SK-N-SH treated with all-trans-retinoic acid at 6 μM for 48 hours (cell line): ENCODE results near the gene NFYC.
A peak's percentile ranks its signal among the peaks of the same experiment; 100 is the strongest.

ENCODE experiments used
- ATAC-seq: fragments of 200-7000 bp; cut with Tn5 transposase; 3 replicates; pipeline ENCODE4 v1.9.1; 2020; ENCODE audit warnings: mild to moderate bottlenecking, moderate library complexity
- ARNTL ChIP-seq: fragments of 450-650 bp; formaldehyde crosslinking; IDR thresholded peaks from 2 replicates; pipeline ENCODE4 v1.5.0; 2020; ENCODE audit warnings: low read depth, mild to moderate bottlenecking, moderate library complexity, borderline replicate concordance
- BACH2 ChIP-seq: fragments of 250-450 bp; sonication (Bioruptor Pico); IDR thresholded peaks from 2 replicates; pipeline ENCODE4 v1.9.0; 2021; ENCODE audit warnings: mild to moderate bottlenecking, borderline replicate concordance
- ESRRG ChIP-seq: fragments of 250-450 bp; sonication (Bioruptor Pico); IDR thresholded peaks from 2 replicates; pipeline ENCODE4 v1.6.1; 2021; ENCODE audit warnings: mild to moderate bottlenecking
- GLIS3 ChIP-seq: fragments of 250-450 bp; sonication (Bioruptor Pico); IDR thresholded peaks from 2 replicates; pipeline ENCODE4 v1.5.0; 2020; ENCODE audit warnings: mild to moderate bottlenecking, moderate library complexity
- ISL1 ChIP-seq: fragments of 250-450 bp; sonication (Bioruptor Pico); IDR thresholded peaks from 2 replicates; pipeline ENCODE4 v2.1.2; 2022; ENCODE audit warnings: mild to moderate bottlenecking, moderate library complexity
- RARB ChIP-seq: fragments of 250-450 bp; sonication (Bioruptor Pico); IDR thresholded peaks from 2 replicates; pipeline ENCODE4 v1.8.0; 2021; ENCODE audit warnings: mild to moderate bottlenecking, moderate library complexity
- TCF4 ChIP-seq: fragments of 250-450 bp; sonication (Bioruptor Pico); IDR thresholded peaks from 2 replicates; pipeline ENCODE4 v1.8.0; 2021; ENCODE audit warnings: mild to moderate bottlenecking, moderate library complexity, borderline replicate concordance
- TOX ChIP-seq: fragments of 250-450 bp; sonication (Bioruptor Pico); IDR thresholded peaks from 2 replicates; pipeline ENCODE4 v1.8.0; 2021; ENCODE audit warnings: mild to moderate bottlenecking, moderate library complexity, borderline replicate concordance
- ZFP3 ChIP-seq: fragments of 250-450 bp; sonication (Bioruptor Pico); IDR thresholded peaks from 2 replicates; pipeline ENCODE4 v1.5.0; 2020; ENCODE audit warnings: mild to moderate bottlenecking, moderate library complexity
- ZNF565 ChIP-seq: fragments of 450-650 bp; formaldehyde crosslinking; conservative IDR thresholded peaks from 2 replicates; pipeline ENCODE4 v1.5.0; 2020; ENCODE audit warnings: low read depth, mild to moderate bottlenecking, moderate library complexity
- ZNF8 ChIP-seq: fragments of 450-650 bp; formaldehyde crosslinking; IDR thresholded peaks from 2 replicates; pipeline ENCODE4 v1.5.0; 2020; ENCODE audit warnings: mild to moderate bottlenecking, moderate library complexity
- TF ChIP-seq, protein P1 (sequence below): fragments of 250-450 bp; sonication (Bioruptor Pico); IDR thresholded peaks from 2 replicates; pipeline ENCODE4 v1.5.0; 2020; ENCODE audit warnings: mild to moderate bottlenecking, moderate library complexity
- TF ChIP-seq, protein P2 (sequence below): fragments of 250-450 bp; sonication (Bioruptor Pico); IDR thresholded peaks from 2 replicates; pipeline ENCODE4 v1.8.0; 2020; ENCODE audit warnings: mild to moderate bottlenecking, moderate library complexity, borderline replicate concordance
- TF ChIP-seq, protein P3 (sequence below): fragments of 250-450 bp; sonication (Bioruptor Pico); IDR thresholded peaks from 2 replicates; pipeline ENCODE4 v1.8.0; 2021; ENCODE audit warnings: low read depth, mild to moderate bottlenecking, moderate library complexity, borderline replicate concordance
- TF ChIP-seq, protein P4 (sequence below): fragments of 250-450 bp; sonication (Bioruptor Pico); IDR thresholded peaks from 2 replicates; pipeline ENCODE4 v1.5.1; 2020; ENCODE audit warnings: low read depth, mild to moderate bottlenecking, moderate library complexity
- TF ChIP-seq, protein P5 (sequence below): fragments of 250-450 bp; sonication (Bioruptor Pico); IDR thresholded peaks from 2 replicates; pipeline ENCODE4 v1.5.1; 2021; ENCODE audit warnings: mild to moderate bottlenecking, moderate library complexity

NFYC gene

DNA sequence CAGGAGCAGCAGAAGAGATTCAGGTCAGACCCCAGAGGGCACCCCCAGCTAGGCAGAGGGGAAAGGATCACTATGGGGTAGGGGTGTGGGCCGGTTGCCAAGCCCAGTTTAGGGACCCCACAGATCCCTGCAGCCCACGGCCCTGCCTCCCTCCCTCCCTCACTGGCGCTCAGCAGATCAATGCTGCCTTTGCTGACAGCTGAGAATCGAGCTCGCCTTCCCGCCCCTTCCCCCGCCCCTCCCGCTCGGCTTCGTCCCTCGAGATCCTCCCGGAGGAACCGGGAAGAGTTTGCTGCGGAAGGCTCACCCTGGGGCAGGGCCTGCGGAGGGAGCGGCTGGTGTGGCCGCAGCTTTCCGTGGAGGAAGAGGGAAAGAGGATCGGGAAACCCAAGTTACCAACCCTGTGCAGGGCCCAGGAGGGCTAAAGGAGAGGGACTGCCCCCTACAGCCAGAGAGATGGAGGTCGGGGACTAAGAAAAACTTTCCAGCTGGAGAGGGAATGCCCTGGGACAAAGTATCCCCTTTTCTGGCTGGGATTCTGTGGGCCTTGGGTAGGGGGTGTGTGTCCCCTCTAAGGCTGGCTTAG is 91.0 kb downstream of the NFYC start:
- no peak; the same call in 2 of the 3 replicates for ATAC-seq
- no peak for TF ChIP-seq TOX (CRISPR knock-in tag)
- TF ChIP-seq ARNTL (CRISPR knock-in tag): no peak
- TF ChIP-seq ISL1: no peak
- TF ChIP-seq ESRRG (CRISPR knock-in tag): no peak
- TF ChIP-seq, protein P1, sequence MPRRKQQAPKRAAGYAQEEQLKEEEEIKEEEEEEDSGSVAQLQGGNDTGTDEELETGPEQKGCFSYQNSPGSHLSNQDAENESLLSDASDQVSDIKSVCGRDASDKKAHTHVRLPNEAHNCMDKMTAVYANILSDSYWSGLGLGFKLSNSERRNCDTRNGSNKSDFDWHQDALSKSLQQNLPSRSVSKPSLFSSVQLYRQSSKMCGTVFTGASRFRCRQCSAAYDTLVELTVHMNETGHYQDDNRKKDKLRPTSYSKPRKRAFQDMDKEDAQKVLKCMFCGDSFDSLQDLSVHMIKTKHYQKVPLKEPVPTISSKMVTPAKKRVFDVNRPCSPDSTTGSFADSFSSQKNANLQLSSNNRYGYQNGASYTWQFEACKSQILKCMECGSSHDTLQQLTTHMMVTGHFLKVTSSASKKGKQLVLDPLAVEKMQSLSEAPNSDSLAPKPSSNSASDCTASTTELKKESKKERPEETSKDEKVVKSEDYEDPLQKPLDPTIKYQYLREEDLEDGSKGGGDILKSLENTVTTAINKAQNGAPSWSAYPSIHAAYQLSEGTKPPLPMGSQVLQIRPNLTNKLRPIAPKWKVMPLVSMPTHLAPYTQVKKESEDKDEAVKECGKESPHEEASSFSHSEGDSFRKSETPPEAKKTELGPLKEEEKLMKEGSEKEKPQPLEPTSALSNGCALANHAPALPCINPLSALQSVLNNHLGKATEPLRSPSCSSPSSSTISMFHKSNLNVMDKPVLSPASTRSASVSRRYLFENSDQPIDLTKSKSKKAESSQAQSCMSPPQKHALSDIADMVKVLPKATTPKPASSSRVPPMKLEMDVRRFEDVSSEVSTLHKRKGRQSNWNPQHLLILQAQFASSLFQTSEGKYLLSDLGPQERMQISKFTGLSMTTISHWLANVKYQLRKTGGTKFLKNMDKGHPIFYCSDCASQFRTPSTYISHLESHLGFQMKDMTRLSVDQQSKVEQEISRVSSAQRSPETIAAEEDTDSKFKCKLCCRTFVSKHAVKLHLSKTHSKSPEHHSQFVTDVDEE (CRISPR knock-in tag): no peak
- TF ChIP-seq GLIS3 (CRISPR knock-in tag): no peak
- TF ChIP-seq, protein P2, sequence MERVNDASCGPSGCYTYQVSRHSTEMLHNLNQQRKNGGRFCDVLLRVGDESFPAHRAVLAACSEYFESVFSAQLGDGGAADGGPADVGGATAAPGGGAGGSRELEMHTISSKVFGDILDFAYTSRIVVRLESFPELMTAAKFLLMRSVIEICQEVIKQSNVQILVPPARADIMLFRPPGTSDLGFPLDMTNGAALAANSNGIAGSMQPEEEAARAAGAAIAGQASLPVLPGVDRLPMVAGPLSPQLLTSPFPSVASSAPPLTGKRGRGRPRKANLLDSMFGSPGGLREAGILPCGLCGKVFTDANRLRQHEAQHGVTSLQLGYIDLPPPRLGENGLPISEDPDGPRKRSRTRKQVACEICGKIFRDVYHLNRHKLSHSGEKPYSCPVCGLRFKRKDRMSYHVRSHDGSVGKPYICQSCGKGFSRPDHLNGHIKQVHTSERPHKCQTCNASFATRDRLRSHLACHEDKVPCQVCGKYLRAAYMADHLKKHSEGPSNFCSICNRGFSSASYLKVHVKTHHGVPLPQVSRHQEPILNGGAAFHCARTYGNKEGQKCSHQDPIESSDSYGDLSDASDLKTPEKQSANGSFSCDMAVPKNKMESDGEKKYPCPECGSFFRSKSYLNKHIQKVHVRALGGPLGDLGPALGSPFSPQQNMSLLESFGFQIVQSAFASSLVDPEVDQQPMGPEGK: no peak
- TF ChIP-seq BACH2 (CRISPR knock-in tag): no peak
- TF ChIP-seq ZNF8: no peak
- TF ChIP-seq RARB: no peak
- TF ChIP-seq, protein P3, sequence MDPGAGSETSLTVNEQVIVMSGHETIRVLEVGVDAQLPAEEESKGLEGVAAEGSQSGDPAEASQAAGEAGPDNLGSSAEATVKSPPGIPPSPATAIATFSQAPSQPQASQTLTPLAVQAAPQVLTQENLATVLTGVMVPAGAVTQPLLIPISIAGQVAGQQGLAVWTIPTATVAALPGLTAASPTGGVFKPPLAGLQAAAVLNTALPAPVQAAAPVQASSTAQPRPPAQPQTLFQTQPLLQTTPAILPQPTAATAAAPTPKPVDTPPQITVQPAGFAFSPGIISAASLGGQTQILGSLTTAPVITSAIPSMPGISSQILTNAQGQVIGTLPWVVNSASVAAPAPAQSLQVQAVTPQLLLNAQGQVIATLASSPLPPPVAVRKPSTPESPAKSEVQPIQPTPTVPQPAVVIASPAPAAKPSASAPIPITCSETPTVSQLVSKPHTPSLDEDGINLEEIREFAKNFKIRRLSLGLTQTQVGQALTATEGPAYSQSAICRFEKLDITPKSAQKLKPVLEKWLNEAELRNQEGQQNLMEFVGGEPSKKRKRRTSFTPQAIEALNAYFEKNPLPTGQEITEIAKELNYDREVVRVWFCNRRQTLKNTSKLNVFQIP (CRISPR knock-in tag): no peak

DNA sequence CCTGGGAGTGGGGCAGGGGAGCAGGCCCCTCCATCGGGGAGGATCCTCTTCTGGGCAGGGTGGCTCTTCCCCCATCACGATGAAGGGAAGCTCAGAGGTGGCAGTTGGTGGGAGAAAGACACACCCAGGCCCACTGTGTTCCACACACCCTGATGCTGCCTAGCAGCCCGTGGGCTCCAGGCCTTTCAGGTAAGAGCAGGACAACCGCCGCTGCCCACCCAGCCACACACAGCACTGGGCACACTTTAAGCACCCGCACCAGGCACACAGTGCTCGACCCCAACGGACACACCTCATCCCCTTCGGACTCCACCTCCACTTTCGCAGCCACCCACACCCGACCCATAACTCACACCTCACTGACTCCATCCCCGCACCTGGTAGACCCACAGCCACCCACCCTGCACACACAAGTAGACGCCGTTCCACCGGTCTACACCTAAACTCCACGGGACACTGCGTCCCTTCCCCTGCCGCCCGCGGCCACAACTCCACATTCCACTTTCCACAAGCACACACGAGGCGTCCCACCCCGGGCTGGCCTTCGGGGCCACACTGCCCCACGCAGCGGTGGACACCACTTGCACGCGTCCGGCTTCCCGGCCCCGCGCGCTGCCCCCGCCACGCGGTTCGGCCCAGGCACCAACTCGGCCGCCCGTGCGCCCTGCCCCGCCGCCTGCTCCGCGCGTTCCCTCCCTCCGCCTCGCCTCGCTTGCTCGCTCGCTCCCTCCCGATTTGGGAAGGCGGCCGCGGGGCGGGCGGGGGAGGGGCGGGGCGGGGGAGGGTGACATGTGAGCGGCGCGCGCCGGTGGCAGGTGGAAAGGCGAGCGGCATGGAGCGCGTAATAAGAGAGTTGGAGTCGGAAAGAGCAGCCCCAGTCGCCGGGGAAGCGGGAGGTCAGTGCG is 91.7 kb downstream of the NFYC start, which contains the start of gene KCNQ4:
KCNQ4 (plus strand) TSS at position 787 of the 905 bp plus-strand sequence. CDS start 307 bp downstream, outside the sequence.
- peak; percentile 34 for ATAC-seq
- TF ChIP-seq RARB: no peak
- TF ChIP-seq, protein P4, sequence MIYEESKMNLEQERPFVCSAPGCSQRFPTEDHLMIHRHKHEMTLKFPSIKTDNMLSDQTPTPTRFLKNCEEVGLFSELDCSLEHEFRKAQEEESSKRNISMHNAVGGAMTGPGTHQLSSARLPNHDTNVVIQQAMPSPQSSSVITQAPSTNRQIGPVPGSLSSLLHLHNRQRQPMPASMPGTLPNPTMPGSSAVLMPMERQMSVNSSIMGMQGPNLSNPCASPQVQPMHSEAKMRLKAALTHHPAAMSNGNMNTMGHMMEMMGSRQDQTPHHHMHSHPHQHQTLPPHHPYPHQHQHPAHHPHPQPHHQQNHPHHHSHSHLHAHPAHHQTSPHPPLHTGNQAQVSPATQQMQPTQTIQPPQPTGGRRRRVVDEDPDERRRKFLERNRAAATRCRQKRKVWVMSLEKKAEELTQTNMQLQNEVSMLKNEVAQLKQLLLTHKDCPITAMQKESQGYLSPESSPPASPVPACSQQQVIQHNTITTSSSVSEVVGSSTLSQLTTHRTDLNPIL (CRISPR knock-in tag): no peak
- no peak for TF ChIP-seq TCF4 (CRISPR knock-in tag)
- no peak for TF ChIP-seq GLIS3 (CRISPR knock-in tag)
- no peak for TF ChIP-seq TOX (CRISPR knock-in tag)
- TF ChIP-seq ZNF565: no peak
- no peak for TF ChIP-seq ESRRG (CRISPR knock-in tag)
- TF ChIP-seq BACH2 (CRISPR knock-in tag): no peak
- TF ChIP-seq, protein P1 (CRISPR knock-in tag): no peak
- no peak for TF ChIP-seq ZFP3
- TF ChIP-seq, protein P5, sequence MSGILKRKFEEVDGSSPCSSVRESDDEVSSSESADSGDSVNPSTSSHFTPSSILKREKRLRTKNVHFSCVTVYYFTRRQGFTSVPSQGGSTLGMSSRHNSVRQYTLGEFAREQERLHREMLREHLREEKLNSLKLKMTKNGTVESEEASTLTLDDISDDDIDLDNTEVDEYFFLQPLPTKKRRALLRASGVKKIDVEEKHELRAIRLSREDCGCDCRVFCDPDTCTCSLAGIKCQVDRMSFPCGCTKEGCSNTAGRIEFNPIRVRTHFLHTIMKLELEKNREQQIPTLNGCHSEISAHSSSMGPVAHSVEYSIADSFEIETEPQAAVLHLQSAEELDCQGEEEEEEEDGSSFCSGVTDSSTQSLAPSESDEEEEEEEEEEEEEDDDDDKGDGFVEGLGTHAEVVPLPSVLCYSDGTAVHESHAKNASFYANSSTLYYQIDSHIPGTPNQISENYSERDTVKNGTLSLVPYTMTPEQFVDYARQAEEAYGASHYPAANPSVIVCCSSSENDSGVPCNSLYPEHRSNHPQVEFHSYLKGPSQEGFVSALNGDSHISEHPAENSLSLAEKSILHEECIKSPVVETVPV: no peak
